Neuronal stem cell (in vitro differentiated cells): ENCODE measurements around the gene SLC12A7.

Experiments used
- DNase-seq: peaks from one replicate; pipeline ENCODE4 v3.0.0-alpha.2; 2013; ENCODE audit warnings: low spot score
- H2AFZ ChIP-seq: one replicate; pipeline ENCODE4 v1.6.1; 2013; ENCODE audit warnings: mild to moderate bottlenecking, low read length, inconsistent platforms
- H2AK5ac ChIP-seq: 2 replicates; pipeline ENCODE4 v1.6.1; 2013; ENCODE audit warnings: low read depth, mild to moderate bottlenecking, inconsistent platforms, low read length, moderate library complexity, mixed read lengths
- H2BK120ac ChIP-seq: 2 replicates; pipeline ENCODE4 v1.6.1; 2013; ENCODE audit warnings: low read depth, mild to moderate bottlenecking, inconsistent platforms, low read length, moderate library complexity, mixed read lengths
- H2BK12ac ChIP-seq: one replicate; pipeline ENCODE4 v1.6.1; 2013; ENCODE audit warnings: low read length, inconsistent platforms
- H2BK15ac ChIP-seq: 2 replicates; pipeline ENCODE4 v1.6.1; 2013; ENCODE audit warnings: mild to moderate bottlenecking, low read length, inconsistent platforms, mixed read lengths
- H2BK5ac ChIP-seq: one replicate; pipeline ENCODE4 v1.6.1; 2013; ENCODE audit warnings: inconsistent platforms, mild to moderate bottlenecking, low read length, moderate library complexity
- H3K14ac ChIP-seq: one replicate; pipeline ENCODE4 v1.6.1; 2013; ENCODE audit warnings: low read length, inconsistent platforms
- H3K18ac ChIP-seq: 2 replicates; pipeline ENCODE4 v1.6.1; 2013; ENCODE audit warnings: low read length, inconsistent platforms
- H3K23ac ChIP-seq: 2 replicates; pipeline ENCODE4 v1.6.1; 2013; ENCODE audit warnings: low read depth, mild to moderate bottlenecking, mixed read lengths, low read length, inconsistent platforms; ENCODE audit not compliant: poor library complexity
- H3K27ac ChIP-seq: replicated peaks from 3 replicates; pipeline ENCODE4 v1.5.1; 2013; ENCODE audit warnings: low read length, inconsistent platforms
- H3K27me3 ChIP-seq, 3 experiments: 2 replicates each; pipeline ENCODE4 v1.6.1; 2013; ENCODE audit warnings: low read length in 3 of 3, mild to moderate bottlenecking in 2 of 3, inconsistent platforms in 1 of 3, low read depth in 1 of 3, mixed read lengths in 1 of 3, moderate library complexity in 1 of 3; ENCODE audit not compliant: control insufficient read depth in 3 of 3, insufficient read depth in 3 of 3
- H3K36me3 ChIP-seq, 2 donors: replicated peaks in 1 of 2; 2 replicates each; pipeline ENCODE4 v1.6.1; 2013; ENCODE audit warnings: low read length in 2 of 2; ENCODE audit not compliant: control insufficient read depth in 2 of 2, insufficient read depth in 2 of 2
- H3K4ac ChIP-seq: 2 replicates; pipeline ENCODE4 v1.6.1; 2013; ENCODE audit warnings: inconsistent platforms, mild to moderate bottlenecking, low read length, moderate library complexity
- H3K4me1 ChIP-seq, 2 donors: 1 replicate in 1 of 2; 2 replicates in 1 of 2; pipeline ENCODE4 v1.6.1; 2013; ENCODE audit warnings: low read length in 2 of 2, low read depth in 1 of 2; ENCODE audit not compliant: control insufficient read depth in 2 of 2, insufficient read depth in 1 of 2
- H3K4me2 ChIP-seq: one replicate; pipeline ENCODE4 v1.6.1; 2013; ENCODE audit warnings: mild to moderate bottlenecking, low read length, inconsistent platforms; ENCODE audit not compliant: insufficient read depth, poor library complexity, severe bottlenecking
- H3K4me3 ChIP-seq, 2 donors: 2 replicates each; pipeline ENCODE4 v1.5.1; 2013; ENCODE audit warnings: low read length in 2 of 2, mild to moderate bottlenecking in 2 of 2, inconsistent platforms in 1 of 2, moderate library complexity in 1 of 2
- H3K79me1 ChIP-seq: one replicate; pipeline ENCODE4 v1.6.1; 2013; ENCODE audit warnings: low read depth, mild to moderate bottlenecking, inconsistent platforms, low read length, moderate library complexity
- H3K9ac ChIP-seq: one replicate; pipeline ENCODE4 v1.6.1; 2013; ENCODE audit warnings: mild to moderate bottlenecking, low read depth, low read length, inconsistent platforms; ENCODE audit not compliant: poor library complexity
- H3K9me3 ChIP-seq, 2 donors: replicated peaks in 1 of 2; 2 replicates each; pipeline versions ENCODE3 to v1.6.1; 2013; ENCODE audit warnings: low read length in 2 of 2, mild to moderate bottlenecking in 2 of 2, inconsistent platforms in 1 of 2, low read depth in 1 of 2, mixed read lengths in 1 of 2, moderate library complexity in 1 of 2; ENCODE audit not compliant: control insufficient read depth in 2 of 2, insufficient read depth in 1 of 2
- H4K8ac ChIP-seq: one replicate; pipeline ENCODE4 v1.6.1; 2013; ENCODE audit warnings: low read depth, mild to moderate bottlenecking, inconsistent platforms, low read length, moderate library complexity
- H4K91ac ChIP-seq: one replicate; pipeline ENCODE4 v1.6.1; 2013; ENCODE audit warnings: low read length, low read depth, mild to moderate bottlenecking, inconsistent platforms; ENCODE audit not compliant: poor library complexity
- WGBS, 2 donors: extraction: QIAGEN DNeasy Blood & Tissue Kit; methylation state at CpG; one replicate each; pipeline ENCODE4 v1.1.7; 2013; ENCODE audit warnings: missing lambda C conversion rate in 2 of 2, mixed read lengths in 1 of 2; ENCODE audit not compliant: insufficient read length in 2 of 2, insufficient replicate concordance in 1 of 2; ENCODE audit errors: extremely low coverage in 2 of 2; 5-methylcytosine and 5-hydroxymethylcytosine counted together

The SLC12A7 gene

GRCh38 chr5:1092122-1092521 is 19.7 kb downstream of the SLC12A7 start:
- H3K36me3 ChIP-seq: peaks cover 30 to 47% of the 10 kb centered on the region in 2 donors
- no peak overlapping the region for H3K23ac ChIP-seq
- H2BK15ac ChIP-seq: no peak overlapping the region
- H2AFZ ChIP-seq: no peak overlapping the region
- H3K4me1 ChIP-seq: peaks cover 3 to 19% of the 10 kb centered on the region in 2 donors
- no peak overlapping the region for H4K8ac ChIP-seq
- H3K27me3 ChIP-seq: no peaks in the 10 kb centered on the region
- H3K14ac ChIP-seq: no peak overlapping the region
- DNase-seq: no peak
- H2BK120ac ChIP-seq: no peak overlapping the region
- H3K9me3 ChIP-seq: no peaks in the 10 kb centered on the region
- no peak overlapping the region for H3K4ac ChIP-seq
- no peak overlapping the region for H2AK5ac ChIP-seq
- H3K4me3 ChIP-seq: no peak overlapping the region
- no peak overlapping the region for H3K27ac ChIP-seq
- WGBS, 2 donors: no CpG with 5 or more reads among the region's 14 CpGs
- no peak overlapping the region for H3K4me2 ChIP-seq
- no peak overlapping the region for H2BK12ac ChIP-seq
- H4K91ac ChIP-seq: no peak overlapping the region
- H3K18ac ChIP-seq: no peak overlapping the region
- no peak overlapping the region for H2BK5ac ChIP-seq
- no peak overlapping the region for H3K9ac ChIP-seq
- H3K79me1 ChIP-seq: peaks cover 13% of the 10 kb centered on the region

GRCh38 chr5:1091632-1092031 is 20.2 kb downstream of the SLC12A7 start:
- Histone ChIP-seq H3K79me1 (peaks cover 13% of the 10 kb centered on the region), H3K18ac (no peak overlapping the region), H3K27ac (no peak overlapping the region), H3K14ac (peak overlapping the region; percentile 17), H3K9ac (peak overlapping the region; percentile 60), H3K4ac (no peak overlapping the region), H2AK5ac (no peak overlapping the region), H4K8ac (no peak overlapping the region), H3K4me2 (no peak overlapping the region), H3K27me3 (no peaks in the 10 kb centered on the region), H3K4me3 (no peak overlapping the region), H2AFZ (no peak overlapping the region), H2BK15ac (no peak overlapping the region), H3K36me3 (peaks cover 35 to 52% of the 10 kb centered on the region in 2 donors), H2BK12ac (no peak overlapping the region), H3K4me1 (peaks cover 0 to 15% of the 10 kb centered on the region in 2 donors), H3K23ac (peak overlapping the region; percentile 96), H3K9me3 (no peaks in the 10 kb centered on the region), H4K91ac (no peak overlapping the region), H2BK5ac (no peak overlapping the region), H2BK120ac (no peak overlapping the region)
- no CpG with 5 or more reads among the region's 23 CpGs for WGBS, 2 donors
- no peak for DNase-seq

GRCh38 chr5:1090538-1090937 is 21.3 kb downstream of the SLC12A7 start:
- Histone ChIP-seq H3K4me3 (no peak overlapping the region), H2AK5ac (no peak overlapping the region), H4K8ac (no peak overlapping the region), H2BK12ac (no peak overlapping the region), H4K91ac (no peak overlapping the region), H2AFZ (no peak overlapping the region), H3K79me1 (peaks cover 14% of the 10 kb centered on the region), H3K14ac (no peak overlapping the region), H3K18ac (no peak overlapping the region), H3K4ac (no peak overlapping the region), H3K4me1 (peaks cover 0 to 12% of the 10 kb centered on the region in 2 donors), H3K9ac (no peak overlapping the region), H3K23ac (no peak overlapping the region), H3K4me2 (no peak overlapping the region), H3K36me3 (peaks cover 40 to 55% of the 10 kb centered on the region in 2 donors), H3K9me3 (no peaks in the 10 kb centered on the region), H2BK120ac (no peak overlapping the region), H3K27ac (no peak overlapping the region), H2BK15ac (no peak overlapping the region), H3K27me3 (no peaks in the 10 kb centered on the region), H2BK5ac (peak overlapping the region; percentile 71)
- WGBS, 2 donors: no CpG with 5 or more reads among the region's 16 CpGs
- no peak for DNase-seq

- no CpG with 5 or more reads among the region's 15 CpGs for WGBS, 2 donors
- Histone ChIP-seq H3K27me3 (no peaks in the 10 kb centered on the region), H3K79me1 (peaks cover 16% of the 10 kb centered on the region), H3K9me3 (no peaks in the 10 kb centered on the region), H3K14ac (no peak overlapping the region), H4K8ac (no peak overlapping the region), H3K4me3 (no peak overlapping the region), H2BK12ac (no peak overlapping the region), H3K27ac (no peak overlapping the region), H3K23ac (peak overlapping the region; percentile 43), H2BK120ac (no peak overlapping the region), H2BK5ac (no peak overlapping the region), H4K91ac (no peak overlapping the region), H3K4ac (no peak overlapping the region), H2BK15ac (no peak overlapping the region), H2AK5ac (no peak overlapping the region), H3K9ac (no peak overlapping the region), H3K36me3 (peaks cover 42 to 58% of the 10 kb centered on the region in 2 donors), H3K4me1 (peaks cover 0 to 5% of the 10 kb centered on the region in 2 donors), H3K4me2 (no peak overlapping the region), H3K18ac (peak overlapping the region; percentile 48), H2AFZ (no peak overlapping the region)
- no peak for DNase-seq
These were observed 22.2 kb downstream of the SLC12A7 start for GRCh38 chr5:1089621-1090040.
